GM11168 (cell line): ENCODE measurements around the gene ELMO2.

Experiments used
- in situ Hi-C: fragments of 300-500 bp; cut with MboI; formaldehyde crosslinking; loops from one replicate; pipeline ENCODE4 v1.12.0; 2022; ENCODE audit warnings: low sequenced_read_pairs; ENCODE audit not compliant: unreplicated experiment

The ELMO2 gene

DNA sequence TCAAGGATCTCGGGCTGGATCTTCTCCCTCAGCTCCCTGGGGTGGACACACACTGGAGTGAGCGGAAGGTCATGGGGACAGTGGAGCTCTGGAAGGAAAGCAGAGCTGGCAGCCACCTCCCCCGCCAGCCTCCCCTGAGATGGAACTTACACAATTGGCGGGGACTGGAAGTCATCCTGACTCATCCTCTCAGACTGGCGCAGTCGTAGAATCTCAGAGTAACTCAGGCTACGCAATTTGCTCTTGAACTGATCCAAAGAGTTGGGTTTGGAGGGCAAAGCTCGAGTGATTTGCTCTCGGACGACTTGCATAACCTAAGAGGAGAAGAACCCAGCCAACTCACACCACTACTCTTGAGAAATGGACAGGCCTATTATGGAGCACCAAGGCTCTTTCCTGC is 34.8 kb downstream of the ELMO2 start:
- in situ Hi-C loops = no loop called here

DNA sequence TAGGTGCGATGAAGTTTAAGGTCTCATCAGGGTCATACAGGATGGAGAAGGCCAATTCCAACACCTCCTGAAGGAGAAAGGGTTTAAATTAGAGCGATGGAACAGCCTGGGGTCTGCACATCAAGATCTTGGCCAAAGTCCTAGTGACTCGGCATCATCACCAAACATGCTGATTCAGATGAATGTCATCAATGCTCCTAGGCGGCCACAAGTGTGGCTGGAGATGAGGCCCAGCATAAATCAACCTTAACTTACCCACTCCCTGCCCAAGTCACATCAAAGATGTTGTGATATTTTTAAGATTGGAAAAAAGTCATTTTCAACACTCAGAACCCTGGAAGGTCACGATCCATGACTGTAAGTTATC is 37.5 kb downstream of the ELMO2 start:
- in situ Hi-C loops = no loop called here

DNA sequence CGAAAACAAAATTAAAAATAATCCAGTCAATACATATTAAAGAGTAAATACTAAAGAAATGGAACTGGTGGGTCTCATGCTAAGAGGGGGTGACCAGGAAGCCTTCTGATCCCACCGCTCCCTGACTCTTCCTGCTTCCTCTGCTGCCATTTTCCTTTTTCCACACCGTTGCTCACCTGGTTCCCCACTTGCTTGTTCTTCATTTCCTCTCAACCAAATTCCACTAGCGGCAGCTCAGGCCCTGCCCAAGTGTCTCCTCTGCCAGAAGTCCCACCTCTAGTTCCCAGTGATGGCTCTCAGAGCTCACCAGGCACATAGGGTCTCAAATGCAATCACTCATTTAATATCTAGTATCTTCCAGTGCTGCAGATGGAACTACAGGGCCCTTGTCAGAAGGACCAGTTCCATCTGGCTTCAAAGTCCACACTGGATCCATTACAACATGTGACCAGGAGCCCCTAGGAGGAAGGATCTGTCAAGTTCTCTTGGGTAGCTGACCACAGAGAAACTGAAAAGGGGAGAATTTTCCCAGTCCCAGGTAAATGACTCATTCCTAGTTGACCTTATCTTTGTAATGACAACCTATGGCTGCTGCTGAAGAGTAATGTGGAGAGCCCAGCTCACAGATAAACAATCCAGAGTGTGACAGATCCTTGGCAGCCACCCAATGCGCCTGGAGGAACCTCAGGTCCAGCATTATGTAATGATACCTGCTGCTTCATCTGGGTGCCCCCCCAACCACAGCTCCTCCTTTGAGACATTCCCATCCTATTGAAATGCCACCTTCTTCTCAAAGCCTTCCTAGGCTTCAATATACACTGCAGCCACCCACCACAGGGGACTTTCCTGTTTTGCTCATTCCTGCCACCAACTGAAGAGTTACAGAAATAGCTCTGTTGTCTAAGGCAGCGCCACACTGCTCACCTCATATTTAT is 38.2 kb downstream of the ELMO2 start:
- in situ Hi-C loops = no loop called here

DNA sequence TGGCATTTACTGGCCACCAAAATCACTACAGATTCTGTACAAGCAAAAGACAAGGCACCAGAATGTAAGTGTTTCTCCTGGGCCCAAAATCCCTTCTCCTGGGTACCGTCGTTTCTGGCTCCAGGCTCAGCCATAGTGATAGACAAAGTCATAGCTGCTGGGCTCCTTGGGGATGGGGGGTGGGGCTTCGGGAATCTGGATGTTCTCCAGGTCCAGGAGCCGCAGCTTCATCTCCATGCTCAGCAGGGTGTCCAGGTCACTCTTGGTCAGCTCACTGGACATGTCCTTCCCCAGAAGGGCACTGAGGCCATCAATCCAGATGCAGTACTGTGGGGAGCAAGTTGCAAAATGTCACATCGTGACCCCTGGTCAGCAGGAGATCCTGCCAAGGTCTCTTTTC is 39.2 kb downstream of the ELMO2 start:
- in situ Hi-C loops = no loop called here

DNA sequence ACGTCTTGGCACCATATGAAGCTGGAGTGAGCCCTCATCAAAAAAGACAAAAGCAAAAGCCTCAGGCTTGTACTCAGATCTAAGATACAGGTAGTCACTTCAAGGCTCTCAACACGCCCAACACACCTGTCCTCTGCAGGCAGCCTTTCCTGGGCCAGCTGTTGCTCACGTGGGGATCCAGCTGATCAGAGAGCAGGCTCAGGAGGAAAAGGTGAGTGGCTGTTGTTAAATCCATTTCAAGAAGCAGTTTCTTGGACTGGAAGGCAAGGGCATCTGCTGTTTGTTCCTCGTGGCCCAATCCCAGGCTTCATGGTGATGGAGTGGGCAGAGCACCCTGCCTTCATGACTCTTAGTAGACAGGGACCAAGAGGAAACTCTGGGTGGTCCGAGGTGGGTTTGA is 39.6 kb downstream of the ELMO2 start:
- in situ Hi-C loops = no loop called here

DNA sequence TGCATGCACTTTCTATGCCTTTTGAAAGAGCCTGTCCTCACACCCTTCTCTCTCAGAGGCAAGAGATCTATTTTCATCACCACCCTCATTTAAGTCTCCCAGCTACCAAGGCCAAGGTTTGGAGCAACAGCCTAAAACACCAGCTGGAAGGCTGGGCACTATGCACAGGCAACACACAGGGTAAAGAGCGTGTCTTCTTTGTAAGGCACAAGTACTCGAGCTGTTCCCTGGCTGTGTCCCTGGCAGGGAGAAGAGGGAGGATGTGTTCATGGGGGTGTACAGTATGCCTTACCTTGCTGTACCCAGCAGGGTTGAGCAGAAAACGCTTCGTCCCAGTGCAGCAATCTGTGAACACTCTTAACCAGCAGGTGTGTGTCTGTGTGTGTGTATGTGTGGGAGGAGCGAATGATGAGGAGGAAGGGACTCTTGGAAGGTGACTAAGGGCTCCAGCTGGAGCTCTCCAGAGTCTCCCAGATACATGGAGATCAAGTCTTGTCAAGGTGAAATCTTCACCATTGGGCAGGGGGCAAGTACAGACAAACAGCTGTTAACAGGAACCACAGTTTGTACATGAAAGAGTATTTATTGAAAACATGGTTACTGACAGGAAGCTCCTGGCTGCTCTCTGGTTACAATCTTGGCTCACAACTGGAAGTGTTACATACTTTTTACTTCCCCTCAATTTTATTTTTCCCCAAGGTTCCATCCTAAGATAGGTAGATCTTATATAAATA is 40.8 kb downstream of the ELMO2 start:
- in situ Hi-C loops = no loop called here

DNA sequence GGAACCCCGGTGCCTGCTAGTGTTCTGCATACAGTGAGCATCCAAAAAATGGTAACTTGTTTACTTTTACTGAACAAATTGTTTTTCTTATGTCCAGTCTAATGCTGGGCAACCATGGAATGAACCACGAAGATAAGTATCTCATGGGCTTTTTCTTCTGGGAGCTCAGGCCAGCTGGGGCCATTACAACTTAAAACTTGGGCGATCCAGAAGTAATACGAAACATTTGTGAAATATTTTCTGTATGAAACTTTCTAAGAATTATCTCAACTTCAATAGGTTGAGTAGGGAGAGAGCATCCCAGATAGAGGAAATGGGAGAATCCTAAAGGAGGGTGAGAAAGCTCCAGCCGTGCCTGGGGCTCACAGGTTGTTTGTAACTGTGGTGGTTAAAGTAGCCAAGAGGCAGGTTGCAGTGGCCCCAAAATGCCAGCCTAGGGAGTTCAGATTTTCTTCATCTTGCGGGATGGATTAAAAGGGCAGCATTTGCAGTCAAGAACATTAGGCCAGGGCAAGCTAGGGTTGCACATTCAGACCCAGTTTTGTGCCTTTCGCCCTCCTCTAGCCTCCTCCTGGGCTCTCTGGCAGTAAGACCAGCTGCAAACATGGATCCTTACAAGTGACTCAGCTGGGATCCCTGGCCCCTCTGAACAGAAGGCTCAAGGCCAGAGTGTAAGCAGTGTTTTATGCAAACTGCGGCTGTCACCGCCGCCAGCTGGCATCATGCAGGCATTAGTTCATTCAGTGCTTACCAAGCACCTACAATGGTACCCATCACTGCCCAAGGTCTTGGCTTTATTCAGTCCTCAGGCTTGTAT is 41.5 kb downstream of the ELMO2 start:
- in situ Hi-C loops = no loop called here

DNA sequence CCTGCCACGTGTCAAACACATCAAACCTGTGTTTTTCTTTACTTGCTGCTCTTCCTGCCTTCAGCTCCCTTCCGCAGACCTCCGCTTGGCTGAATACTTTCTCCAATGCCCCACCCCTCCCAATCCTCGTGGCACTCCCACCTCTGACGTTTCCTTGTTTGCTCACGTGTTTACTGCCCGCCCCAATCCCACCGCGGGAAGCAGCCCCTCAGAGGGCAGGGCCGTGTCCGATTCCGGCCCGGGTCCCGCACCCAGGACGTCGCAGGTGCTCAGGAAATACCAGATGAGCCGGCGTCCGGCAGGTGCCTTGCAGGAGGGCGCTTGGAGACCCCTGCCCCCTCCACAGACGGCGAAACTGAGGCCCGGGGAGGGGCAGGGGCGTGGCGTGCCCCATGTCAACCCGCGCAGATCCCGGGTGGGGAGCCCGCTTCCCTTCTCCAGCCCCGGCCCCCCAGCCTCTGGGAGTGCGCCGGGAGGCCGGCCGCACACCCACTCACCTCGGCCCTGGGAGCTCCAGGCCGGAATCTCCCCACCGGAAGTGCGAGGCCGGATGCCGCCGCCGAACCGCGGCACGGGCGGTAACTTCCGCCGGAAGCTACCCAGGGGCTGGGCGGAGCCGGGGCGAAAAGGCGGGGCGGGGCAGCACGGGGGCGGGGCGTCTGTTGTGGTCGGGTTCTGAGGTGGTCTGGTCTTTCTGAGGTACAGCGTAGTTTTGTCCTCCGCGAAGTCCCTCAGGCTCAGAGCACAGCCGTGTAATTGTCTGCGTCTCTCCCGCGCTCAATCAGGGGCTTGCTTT is 42.3 kb downstream of the ELMO2 start:
- in situ Hi-C loops = no loop called here

DNA sequence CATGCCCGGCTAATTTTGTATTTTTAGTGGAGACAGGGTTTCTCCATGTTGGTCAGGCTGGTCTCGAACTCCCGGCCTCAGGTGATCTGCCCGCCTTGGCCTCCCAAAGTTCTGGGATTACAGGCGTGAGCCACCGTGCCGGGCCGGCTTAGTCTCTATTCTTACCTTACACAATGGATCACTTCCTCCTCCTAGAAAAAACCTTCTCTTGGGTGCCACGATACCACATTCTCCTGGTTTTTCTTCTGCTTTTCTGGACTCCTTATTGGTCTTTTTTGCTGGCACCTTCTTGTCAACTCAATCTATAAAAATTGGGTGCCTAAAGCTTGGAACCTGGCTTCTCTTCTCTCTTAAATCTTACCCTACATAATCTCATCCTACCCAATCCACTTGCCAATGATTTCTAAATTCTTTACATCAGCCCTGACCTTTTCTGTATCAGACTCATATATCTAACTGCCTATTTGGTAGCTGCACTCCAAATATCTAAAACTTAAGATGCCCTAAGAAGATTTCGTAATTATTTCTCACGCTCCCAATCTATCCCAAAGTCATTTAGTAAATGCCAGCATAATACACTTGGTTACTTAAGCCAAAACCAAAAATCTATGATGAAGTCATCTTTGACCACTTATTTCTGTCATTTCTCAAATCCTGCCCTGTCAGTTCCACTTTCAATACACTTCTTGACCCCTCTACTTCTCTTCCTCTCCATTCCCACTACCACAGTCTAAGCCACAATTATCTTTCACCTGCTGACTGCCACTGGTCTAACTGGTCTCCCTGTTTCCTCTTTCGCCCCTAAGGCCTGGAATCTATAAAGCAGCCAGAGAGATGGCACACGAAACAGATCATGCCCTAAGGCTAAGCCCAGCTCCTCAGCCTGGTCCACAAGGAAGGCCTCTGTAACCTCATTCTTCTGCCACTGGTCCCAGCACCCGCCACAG is 43.2 kb downstream of the ELMO2 start:
- in situ Hi-C loops = no loop called here

DNA sequence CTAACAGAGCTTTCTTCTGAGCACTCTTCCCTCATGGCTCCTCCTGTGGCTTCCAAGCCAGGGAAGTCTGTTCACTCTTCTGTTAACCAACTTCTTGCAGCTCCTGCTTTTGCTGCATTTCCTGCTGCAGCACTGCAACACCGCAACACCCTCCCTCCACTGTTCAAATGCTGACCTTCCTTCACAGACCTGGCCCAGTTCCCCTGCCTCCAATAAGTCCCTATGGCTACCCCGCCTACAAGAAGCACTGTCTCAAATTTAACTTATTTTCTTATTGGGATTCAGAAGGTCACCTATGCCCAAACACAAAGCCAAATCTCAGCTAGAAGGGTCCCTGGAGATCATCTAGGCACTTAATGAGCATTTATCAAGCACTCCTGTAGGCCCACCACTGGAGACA is 44.6 kb downstream of the ELMO2 start:
- in situ Hi-C loops = no loop called here

DNA sequence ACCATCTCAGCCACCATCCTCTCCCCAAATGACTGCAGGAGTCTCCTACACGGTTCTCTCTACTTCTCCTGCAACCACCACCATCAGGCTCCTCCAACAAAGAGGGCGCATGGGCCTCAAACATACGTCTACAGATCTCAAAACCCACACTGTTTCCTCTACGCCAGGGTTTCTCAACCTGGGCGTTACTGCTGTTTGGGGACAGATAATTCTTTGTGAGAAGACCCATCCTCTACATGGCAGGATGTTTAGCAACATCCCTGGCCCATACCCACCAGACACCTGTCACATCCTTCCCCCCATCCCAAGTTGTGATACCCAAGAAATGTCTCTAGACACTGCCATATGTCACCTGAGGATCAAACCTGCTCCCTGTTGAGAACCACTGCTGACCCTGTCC is 45.0 kb downstream of the ELMO2 start:
- in situ Hi-C loops = no loop called here

DNA sequence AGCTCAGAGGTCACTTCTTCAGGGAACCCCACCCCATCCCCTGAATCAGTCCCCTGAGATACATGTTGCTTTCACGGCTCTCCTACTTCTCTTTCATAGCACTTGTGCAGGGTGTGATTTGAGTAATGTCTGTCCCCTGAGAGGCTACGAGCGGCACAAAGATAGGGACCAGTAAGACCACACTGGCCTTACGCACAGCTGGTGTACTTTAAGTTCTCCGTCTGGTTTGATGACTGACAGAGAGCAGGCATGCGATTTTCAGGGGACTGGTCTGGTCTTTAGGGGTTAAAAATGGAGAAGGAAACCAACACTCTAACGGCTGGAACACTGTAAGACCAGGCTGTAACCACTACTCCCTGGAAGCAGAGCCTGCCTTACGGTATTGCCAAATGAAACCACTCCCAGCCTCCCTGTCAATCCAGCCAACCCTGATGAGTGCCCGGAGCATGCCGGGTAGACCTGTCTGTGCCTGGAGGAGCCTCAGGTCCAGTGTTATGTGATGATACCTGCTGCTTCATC is 47.1 kb downstream of the ELMO2 start:
- in situ Hi-C loops = loop anchor here (5.0 kb wide), 1 partner anchor 42 kb away; no protein-coding TSS in a partner anchor

DNA sequence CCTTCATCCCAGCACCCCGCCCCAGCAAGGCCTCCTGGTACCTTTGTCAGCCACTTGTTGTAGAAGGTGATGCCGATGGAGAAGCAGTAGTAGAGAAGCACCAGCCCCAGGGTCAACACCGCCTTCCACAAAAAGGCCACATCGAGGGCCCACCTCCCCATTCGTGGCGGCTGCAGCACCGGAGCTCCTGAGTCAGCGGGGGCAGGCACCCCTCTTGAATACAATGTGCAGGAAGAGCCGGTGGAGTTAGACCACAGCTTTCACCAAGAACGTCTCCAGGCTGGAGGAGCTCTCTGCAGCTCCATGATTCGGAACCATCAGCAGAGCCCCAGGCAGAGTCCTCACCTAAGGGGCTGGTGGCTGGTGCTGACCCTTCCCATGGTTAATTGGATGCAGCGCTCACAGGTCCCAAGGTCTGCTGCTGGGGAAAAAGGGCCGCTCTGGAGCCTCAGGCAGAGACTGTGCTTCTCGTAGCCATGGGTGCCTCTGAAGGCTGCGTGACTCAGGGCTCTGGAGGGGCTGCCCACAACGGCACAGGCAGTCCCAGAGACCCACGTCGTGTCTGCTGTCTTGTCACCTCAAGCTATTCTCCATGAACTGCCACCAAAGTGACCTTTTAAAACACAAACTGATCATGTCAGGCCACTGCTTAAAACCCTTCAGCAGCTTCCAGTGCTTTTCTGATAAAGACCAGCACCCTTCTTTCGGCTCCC is 47.9 kb downstream of the ELMO2 start:
- in situ Hi-C loops = loop anchor here (5.0 kb wide), 1 partner anchor 41 kb away; no protein-coding TSS in a partner anchor

DNA sequence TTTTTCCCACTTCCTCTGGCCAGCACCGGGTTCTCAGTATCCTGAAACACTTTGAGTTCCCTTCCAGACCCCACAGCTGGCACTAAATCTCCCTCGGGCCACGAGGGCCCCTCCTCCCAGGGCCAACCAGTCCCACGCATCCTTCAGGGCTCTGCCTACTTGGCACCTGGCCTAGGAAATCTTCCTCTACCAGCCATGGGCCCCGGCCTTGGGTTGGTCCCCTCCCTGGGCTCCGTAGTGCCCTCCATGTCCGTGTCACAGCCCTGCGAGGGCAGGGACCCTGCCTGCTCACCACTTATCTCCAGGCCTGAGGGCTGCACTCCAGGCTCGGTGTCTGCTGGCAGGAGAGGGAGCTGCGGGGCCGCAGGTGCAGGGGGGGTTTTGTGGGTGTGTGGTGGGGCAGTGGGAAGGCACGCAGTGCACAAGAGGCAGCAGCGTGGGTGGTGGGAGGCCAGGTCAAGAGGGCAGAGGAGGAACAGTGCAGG is 49.3 kb downstream of the ELMO2 start:
- in situ Hi-C loops = loop anchor here (5.0 kb wide), 1 partner anchor 40 kb away; no protein-coding TSS in a partner anchor

DNA sequence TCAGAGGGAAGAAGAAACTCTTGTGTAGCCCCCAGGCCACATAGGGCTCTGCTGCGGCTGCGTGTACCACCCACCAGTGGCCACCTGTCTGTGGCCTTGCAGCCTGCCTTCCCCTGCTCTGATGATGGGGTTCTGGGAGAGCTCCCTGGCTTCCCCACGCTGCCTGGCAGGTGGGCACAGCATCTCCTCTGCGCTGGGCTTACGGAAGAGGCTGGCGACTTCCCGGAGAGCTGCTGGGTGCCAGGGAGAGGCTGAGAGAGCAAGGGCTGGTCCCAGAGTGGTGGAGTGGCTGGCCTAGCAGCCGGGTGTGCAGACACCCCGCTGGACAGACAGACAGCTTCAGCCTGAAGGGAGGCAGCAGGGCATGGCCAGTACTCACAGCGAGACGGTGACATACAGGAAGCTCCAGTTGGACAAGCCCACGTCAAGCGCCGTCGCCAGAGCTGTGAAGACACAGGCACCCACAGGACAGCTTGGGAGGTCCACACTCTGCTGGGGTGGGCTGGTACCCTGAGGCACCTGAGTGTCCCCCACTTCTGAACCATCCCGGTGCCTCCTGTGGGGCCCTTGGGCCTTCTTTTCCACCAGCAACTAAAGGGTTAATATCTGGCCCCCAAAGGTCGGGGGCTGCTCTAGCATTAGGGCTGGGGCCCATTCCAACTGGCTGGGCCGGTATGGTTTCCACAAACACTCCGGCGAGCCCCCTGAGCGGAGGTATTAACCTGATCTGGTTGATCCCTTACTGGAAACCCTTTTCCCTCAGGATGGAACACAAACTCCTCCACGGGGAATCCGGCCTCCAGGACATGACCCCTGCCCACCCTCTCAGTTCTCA is 50.0 kb downstream of the ELMO2 start:
- in situ Hi-C loops = loop anchor here (5.0 kb wide), 1 partner anchor 39 kb away; no protein-coding TSS in a partner anchor

DNA sequence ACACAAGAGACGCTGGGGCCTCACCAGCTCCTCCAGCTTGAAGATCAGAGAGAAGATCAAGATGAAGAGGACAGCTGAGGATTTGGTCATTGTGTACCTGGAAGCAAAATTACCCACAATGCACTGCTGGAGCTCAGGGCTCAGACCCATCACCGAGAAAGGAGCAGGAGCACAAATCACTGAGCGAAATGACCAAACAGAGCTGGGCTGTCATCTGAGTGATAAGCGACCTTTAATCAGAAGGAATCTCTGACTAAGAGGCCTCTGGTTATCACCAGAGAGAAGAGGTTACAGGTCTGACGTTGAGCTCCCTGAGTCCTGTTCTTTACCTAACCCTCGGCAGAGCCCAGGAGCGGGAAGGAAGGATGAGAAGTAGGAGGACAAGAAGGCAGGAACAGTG is 50.6 kb downstream of the ELMO2 start:
- in situ Hi-C loops = loop anchor here (5.0 kb wide), 1 partner anchor 38 kb away; no protein-coding TSS in a partner anchor
